Right hindlimb (tissue), 1 donor: ENCODE results near the gene ELFN1.
A peak's percentile ranks its signal among the peaks of the same experiment; 100 is the strongest.

Source experiments
- DNase-seq: peaks from one replicate; pipeline ENCODE4 v3.0.0-alpha.2; 2018

ELFN1 gene

DNA sequence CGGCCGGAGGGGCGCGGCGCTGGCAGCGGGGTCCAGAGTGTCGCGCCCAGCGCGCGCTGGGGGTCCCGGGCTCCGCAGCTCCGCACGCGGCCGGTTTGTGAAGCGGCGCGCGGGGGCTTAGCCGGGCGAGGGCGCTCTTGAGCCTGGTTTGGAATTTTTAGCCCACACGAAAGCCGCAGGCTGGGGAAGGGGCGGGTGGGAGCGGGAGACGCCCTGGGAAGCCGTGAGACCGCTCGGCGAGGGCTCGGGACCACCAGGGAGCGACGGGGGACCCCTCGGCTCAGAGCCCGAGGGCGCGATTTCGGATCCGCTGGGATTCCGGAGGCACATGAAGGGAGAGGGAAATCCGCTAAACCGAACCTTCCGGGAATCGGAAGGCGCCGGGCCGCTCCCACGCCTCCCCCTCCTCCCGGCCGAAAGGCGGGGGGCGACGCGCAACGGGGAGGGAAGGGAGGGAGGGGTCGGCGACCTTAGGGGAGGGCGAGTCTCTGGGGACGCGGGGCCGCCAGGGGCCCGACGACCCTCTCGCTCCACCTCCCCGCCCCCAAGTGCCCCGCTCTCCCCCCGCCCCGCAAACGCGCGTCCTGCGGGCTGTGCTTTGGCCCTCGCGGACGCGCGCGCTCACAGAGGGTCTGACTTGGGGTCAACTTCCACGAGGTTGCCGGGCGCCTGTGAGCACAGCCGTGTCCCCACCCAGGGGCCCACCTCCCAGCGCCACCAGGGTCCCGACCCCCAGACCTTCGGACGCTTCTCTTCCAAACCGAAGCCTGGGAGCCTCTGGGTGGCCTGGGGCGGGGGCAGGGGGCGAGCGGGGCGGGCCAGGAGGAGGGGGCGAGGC is 5.1 kb upstream of the ELFN1 start:
- peak; percentile 89 for DNase-seq

DNA sequence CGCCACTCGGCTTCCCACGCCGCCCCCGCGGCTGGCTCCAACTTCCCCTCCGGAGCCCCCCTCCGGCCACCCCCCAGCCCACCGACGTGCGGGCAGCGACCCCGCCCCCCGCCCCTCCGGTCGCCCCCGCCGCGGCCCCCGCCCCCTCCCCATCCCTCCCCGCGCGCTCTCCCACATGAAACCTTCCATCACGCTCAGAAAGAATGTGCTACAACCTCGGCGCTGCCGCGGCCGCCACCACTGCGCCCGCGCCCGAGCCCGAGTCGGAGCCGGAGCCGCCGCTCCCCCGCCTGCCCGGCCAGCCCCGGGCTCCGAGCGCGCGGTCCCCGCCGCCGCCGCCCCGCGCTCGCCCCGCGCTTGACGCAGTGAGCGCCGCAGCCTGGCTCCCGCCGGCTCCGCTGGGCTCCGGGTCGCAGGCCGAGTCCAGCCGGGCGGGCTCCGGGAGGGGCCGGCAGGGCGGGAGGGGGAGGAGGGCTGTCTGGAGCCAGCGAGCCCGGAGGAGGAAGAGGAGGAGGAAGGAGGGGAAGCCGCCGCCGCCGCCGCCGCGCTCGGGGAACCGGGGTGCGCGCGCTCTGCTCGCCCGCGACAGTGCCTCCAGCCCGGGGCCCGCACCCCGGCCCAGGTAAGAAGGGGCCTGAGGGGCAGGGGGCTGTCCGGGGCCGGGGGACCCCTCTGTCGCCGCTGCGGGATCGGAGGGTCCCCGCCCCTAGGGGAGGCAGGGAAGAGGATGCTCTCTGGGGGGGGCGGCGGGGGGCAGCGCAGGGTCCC is 4.3 kb upstream of the ELFN1 start:
- DNase-seq: peak; percentile 67

DNA sequence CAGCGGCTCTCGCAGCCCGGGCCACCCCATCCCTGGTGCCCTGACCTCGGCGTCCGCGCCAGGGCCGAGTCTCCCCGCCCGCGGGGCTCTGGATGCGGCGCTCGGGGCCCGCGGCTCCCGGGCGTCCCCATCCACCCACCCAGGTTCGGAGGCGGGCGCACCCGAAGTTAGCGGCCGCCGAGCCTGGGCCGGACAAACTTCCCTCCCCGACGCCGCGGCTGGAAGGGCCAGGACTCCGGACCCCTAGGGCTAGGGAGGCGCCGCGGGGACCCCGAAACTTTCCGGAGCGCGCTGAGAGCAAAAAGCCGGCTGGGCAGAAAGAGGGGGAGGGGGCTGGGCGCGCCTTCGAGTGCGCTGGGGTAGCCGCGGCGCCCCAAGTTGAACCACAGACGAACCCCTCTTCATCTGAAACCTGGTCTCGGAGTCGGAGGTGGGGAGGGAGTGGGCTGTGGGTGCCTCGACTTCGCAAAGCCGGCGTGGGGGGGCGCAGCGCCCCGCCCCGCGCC is 3.7 kb upstream of the ELFN1 start:
- DNase-seq: peak; percentile 36

DNA sequence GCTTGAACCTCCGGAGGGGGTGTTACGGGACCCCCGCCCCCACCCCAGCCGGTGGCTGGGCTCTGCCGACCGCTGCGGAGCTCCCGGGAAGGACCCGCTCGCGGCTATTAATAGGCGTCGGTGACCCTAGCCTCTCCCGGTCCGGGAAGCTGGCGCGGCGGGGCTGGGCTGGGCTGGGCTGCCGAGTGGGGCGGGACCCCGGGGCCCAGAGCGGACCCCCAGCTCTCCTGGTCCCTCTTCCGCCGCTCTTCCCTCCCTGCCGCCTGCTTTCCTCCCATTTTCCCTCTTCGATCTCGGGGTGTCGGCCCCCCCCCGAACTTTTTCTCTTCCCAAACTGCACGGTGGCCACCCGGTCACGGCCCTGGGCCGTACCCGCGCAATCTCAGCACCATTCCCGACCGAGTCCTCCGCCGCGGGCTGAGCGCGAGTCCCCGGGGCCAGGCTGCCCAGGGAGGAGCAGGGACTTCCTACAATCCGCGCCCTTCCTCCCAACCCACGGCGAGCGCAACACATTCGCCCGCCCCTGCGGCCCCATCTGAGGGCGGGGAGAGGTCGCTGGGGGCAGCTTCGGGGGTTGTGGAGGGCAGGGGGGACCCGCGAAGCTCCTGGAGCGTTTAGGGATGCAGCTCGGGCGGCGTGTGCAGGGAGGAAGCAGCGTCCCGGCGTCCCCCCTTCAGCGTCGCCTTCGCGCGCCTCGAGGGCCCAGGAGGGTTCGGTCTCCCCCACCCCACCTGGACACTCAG is 3.1 kb upstream of the ELFN1 start:
- peak; percentile 44 for DNase-seq

DNA sequence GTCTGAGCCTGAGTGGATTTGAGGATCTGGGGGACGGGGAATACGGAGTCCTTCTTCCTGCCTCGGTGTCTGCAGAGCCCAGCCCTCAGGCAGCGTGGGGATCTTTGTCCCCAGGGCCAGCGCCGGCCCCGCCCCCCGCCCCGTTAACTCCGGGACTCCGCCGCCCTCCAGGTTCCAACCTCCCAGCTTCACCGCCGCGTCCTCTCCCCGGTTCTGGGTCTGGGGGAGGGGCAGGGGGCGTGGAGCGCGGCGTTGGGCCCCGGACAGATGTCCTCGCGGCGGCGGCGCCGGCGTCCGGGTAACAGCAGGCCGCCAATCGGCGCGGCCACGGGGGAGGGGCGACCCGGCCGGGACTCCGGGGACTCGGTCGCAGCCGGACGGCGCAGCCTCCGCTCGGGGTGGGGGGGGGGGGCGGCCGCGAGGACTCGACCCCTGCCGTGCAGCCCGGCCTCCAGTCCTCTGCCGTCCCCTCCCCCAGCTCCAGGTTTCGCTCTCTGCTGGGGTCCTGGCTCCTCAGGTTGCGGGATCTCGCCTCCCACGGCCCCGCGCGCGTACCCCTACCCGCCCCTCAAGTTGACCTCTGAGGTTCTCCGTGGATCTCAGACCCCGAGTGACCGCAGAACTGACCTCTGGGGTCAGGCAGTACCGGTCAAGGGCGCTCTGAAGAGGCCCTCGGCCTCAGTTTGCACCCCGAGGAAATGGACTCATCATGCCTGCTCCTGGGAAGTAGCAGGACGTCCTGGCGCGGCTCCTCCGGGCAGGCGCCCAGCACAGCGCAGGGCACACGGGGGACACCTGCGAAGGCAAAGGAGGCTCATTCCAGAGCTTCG is 2.3 kb upstream of the ELFN1 start:
- peak; percentile 49 for DNase-seq

DNA sequence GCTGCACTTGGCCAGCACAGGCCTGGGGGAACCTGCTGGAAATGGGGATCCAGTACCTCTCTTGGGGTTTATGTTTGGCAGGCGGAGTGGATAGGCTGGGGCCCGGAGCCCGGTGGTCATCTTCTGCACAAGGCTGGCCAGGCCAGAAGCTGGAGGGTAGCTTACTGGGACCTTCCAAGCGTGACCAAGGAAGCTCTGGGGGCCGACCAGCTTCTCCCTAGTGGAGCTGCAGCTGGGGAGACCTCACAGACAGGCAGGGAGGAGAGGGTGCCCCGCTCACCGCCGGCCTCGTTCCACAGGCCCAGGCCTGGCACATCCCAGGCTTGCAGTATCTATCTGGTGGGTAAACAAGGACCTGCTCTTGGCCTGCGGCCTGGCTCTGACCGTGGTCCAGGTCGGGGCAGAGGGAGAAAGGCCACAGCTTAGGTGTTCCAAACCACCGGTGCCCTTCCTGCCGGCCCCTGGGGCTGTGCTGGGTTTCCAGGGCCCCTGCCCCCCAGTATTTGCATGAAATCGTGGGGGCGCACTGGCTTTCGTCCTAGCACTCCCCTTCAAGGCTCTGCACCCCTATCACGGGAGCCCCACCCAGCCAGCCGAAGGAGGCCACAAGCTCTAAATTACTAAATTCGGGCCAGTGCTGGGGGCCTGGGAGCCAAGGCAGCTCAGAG is 1.5 kb upstream of the ELFN1 start:
- DNase-seq: no peak

DNA sequence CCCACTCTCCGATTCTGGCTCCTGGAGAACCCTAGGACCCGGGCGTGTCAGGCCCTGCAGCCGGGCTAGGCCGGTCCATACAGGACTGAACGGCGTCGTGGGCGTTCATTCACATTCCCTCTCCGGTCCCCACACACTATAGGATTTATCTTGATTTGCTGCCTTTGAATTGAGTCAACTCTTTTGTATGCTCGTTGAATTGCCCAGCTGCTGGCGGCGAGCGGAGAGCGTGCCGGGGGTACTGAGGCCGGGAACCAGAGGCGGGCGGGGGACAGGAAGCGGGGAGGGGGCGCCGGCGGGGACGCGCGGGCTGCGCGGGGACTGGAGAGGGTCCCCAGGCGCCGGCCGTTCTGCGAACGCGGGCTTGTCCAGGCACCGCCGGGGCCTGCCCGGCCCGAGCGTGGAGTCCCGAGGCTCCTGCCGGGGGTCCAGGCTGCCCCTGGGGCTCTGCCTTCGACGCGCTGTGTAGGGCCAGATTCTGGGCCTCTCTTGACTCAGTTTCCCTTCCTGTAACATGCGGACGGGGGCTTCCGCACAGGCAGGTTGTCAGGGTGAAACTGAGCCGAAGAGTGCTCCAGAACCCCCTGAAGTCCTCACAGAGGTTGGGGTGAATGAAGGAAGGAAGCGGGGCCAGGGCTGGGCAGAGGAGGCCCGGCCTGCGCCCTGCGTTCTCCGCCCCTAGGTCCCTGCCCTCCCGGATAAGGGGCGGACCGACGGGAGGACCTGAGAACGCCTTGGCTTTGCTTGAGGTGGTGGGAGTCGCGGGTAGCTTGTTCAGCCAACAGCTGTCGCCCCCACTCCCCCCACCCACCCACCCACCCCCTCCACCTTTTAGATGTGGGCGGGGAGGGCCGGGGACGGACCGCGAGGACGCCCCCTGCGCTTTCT is 769 bp upstream of the ELFN1 start:
- DNase-seq: peak; percentile 47

DNA sequence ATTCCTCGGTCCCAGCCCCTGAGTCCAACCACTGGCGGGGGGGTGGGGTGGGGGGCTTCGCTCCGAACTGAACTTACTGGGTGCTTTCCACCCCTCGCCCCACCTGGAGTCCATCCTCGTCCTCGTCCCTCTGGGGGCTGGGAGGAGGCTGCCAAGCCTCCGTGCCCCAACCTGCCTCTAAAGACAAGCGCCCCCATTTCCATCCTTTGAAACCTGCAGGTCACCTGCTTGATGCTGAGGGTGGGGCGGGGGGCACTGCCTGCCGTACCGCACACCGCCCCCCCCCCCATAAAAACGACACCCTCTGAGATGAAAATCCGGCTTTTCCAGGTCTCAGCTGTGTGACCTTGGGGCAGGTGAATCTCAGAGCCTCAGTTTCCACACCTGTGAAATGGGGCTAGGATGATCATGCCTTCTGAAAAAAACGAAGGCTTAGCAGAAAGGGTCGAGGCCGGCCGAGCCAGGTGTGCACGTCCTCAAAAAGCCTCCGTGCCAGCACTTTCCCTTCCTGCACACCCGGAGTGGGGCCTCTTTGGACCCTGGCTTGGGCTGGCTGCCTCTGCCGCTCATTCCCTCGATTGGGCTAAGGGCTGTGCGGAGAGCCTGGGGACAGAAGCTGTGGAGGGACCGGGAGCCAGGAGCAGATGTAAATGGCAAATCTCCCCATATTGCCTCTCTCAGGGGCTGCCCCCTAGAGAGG is 967 bp downstream of the ELFN1 start:
- DNase-seq: peak; percentile 23

DNA sequence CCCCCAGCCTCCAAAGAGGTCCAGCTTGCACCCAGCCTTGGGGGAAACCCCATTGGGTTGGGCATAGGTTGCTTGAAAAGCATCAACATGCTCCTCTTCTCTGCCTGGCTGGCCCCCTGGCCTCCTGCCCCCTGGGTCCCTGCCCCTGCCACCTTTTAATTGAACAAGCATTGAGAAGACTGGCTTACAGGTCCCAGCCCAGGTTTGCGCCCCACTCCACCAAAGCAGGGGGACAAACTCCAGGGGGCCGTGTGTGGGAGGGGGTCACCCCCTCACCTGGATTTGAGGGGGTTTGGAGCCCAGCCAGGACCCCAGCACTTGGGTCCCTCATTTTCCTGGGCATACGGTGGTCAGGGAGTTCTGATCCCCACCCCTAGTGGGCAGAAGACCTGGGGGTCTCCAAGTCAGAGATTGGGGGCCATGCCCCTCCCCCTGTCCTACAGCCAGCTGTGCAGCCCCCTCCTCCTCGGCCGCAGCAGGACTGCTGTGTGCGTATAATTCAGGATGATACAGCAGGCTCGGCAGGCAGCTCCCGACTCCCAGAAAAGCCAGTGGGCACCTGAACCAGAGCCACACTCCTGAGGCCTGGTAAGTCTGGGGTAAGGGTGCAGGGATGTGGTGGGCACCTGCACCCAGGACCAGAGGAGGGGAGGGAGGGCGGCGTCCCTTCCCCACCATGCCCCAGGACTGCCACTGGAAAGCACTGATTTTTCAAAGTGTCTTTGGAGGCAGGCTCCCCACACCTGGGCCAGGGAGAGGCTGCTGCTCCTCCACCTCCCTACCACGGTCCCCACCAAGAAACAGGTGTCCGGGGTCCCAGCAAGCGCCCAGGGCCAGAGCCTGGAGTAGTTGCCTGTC is 1.7 kb downstream of the ELFN1 start:
- DNase-seq: peak; percentile 11

DNA sequence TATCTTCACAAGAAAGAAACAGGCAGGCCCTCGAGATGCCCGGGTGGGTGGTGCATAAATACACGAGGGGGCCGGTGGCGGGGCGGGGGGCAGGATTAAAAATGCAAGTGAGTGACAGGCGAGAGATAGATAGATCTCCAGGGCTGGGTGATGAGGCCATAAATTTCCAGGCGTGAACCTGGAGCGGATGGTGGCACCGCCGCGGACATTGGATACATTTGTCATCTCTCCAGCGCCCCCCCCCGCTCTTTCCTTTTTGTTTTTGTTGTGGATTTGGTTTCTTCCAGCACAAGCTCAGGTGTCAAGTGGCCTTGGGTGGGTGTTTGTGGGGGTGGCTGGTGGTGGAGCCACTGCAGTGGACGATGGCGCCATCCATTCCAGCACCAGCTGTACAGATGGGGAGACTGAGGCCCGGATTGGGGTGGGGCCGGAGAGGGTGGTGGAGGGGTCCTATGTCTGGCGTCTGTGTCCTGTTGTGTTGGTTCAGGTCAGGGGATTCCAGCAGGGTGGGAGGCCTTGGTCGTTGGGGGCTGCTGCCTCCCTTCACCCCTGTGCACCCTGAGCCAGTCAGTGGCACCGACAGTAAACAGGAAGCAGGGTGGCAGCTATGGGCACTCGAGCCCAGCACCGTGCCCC is 2.9 kb downstream of the ELFN1 start:
- peak; percentile 15 for DNase-seq

DNA sequence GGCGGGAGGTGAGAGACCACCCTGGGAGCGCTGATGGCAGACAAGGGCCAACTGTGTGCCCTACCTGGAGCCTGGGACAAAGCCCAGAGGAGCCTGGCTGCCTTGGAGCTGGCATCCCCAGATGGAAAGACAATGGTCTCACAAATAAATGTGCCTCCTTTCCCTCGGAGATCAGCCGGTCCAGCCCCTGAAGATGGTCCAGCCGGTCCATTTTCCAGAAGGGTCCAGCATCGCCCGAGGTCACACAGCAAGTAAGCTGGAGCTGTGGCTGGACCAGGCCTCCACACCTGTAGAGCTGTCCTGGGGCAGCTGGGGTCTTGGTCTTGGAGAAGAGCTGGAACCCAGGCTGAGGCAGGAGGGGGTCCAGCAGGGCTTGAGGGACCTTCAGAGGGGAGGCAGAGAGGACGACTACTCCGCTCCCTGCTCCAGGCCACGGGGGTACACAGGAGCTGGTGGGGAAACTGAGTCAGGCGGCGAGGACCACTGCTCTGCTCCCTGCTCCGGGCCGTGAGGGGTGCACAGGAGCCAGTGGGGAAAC is 3.6 kb downstream of the ELFN1 start:
- peak; percentile 22 for DNase-seq

DNA sequence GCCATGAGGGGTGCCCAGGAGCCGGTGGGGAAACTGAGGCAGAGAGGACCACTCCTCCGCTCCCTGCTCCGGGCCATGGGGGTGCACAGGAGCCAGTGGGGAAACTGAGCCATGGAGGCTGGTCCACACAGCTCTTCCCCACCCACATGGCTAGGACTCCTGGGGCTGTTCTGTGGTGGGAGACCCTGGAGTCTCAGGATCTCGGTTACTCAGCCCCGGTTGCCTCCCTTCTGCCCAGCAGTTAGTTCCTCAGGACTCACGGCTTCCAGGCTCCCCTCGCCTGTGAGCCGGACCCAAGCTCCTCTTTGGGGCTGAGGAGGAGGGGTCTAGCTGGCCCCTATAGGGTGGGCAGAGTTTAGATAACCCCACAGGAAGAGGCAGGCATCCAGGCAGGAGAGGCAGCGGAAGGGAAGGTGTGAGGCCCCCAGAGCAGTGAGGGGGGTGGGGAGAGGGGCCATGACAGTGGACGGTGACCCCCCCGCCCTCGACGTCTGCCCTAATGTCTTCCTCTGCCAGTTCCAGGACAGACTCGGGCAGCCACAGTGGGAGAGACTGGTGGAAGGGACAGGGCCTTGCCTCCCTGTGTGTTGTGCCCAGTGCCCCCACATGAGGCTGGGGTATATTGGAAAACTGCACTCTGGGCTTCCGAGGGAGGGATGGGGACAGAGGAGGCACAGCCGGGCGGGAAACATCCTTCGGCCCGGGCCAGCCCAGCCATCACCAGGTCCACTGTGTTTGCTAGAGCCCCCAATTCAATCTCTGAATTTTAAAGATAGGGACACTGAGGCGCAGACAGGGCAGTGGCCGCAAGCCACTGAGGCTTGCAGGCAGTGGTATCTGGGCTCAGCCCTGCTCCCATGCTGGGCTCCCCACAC is 4.3 kb downstream of the ELFN1 start:
- DNase-seq: peak; percentile 9

DNA sequence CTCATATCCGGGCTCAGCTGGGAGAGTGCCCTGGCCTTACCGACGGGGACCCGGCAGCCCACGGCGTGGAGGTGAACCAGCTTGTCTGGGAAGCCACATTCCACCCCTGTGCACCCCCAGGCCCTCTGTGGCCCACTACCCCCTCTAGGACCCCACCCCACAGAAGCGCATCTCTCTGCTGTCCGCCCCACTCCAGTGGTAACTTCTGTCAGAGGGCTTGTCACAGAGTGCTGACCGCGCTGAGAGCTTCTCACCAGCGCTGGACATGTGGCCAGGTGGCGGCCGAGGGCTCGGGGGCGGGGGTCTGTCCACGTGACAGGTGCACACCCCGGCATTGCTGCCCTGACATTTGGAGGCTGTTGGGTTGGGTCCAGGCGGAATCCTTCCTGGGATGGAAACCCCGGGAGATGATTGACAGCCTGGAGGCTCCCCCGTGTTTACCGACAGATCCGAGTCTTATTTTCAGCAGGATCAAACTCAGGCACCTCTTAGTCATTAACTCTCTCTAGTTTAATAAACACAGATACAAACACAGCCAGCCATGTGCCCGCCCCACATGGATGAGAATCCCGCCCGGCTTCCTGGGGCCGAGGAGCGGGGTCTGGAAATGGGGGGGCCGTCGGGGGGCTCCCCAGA is 5.1 kb downstream of the ELFN1 start:
- peak; percentile 12 for DNase-seq

DNA sequence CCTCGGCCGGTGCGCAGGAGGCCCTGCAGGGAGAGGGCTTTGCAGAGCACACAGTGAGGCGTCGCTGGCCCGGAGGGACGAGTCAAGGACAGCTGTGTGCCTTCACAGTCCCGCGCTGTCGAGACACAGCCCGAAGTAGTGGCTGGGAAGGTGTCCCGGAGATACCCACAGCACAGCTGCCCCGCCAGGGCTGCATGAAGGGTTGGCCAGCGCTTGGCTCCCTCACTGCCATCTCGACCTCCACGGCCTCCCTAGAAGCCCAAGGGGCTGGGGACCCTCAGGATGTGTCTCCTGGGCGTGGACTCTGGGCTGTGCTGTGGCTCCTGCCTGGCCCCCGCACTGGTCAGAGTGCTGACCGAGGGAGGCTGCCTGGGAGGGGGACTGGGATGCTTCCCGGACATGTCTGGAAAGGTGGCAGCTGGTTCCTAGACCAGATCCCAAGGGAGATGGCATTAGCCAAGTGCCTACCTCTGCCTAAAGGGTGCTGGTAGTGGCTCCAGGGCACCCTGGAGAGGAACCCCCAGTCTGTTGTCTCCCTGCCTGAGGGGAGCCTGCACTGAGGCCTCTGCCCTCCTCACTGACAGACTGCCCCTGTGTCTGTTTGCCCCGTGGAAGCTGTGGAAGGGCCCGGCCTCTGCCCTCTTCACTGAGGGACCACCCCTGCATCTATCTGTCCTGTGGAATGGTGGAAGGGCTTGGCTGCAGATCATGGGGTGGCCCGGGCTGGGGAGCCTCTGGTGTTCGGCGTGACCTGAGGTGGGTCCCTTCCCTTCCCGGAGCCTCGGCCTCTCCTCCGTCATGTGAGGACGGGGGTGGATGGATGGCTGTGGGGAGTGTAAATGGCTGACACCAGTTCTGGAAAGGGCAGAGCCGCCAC is 5.8 kb downstream of the ELFN1 start:
- DNase-seq: peak; percentile 11

DNA sequence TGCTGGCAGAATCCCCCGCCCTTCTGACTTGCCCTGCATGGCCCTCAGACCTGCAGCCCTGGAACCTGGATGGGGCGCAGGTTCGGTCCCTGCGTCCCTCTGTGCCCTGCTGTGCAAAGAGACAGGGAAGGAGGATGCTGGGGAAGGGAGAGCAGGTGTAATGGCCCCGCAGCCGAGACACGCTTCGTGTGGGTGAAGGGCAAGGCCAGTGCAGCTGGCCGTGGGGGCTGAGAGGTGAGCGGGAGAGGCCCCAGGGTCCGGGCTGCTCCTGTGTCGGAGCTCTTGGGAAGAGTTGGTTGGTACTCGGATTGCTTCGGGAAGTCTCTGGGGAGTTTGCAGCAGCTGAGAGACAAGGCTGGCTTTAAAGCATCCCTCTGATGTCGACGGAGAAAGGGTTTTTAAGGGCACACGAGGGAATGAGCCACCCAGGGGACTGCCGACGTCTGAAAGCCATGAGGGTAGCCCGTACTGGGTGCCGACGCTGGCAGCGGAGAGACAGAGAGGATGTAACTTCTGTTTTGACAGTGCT is 6.5 kb downstream of the ELFN1 start:
- DNase-seq: no peak
